Spleen (tissue), 7 donors: ENCODE measurements around the gene FES.

Experiments used
- CTCF ChIP-seq, 11 experiments: fragments of 200-600 bp in 7 of 11; fragments of 450-650 bp in 4 of 11; sonication (generic) in 4 of 11; IDR thresholded peaks in 8 of 11; conservative IDR thresholded peaks in 3 of 11; 1 replicate in 7 of 11; 2 replicates in 4 of 11; pipeline versions ENCODE4 v1.4.0 to v1.8.0; 2016 to 2021; ENCODE audit warnings: antibody characterized with exemption in 11 of 11, inconsistent platforms in 4 of 11, mild to moderate bottlenecking in 1 of 11
- POLR2A ChIP-seq, 3 donors: fragments of 450-650 bp; IDR thresholded peaks; one replicate each; pipeline ENCODE4 v1.5.1; 2017; ENCODE audit warnings: antibody characterized with exemption in 3 of 3, mild to moderate bottlenecking in 1 of 3
- POLR2AphosphoS5 ChIP-seq, 3 donors: sonication (generic); formaldehyde crosslinking; IDR thresholded peaks; one replicate each; pipeline ENCODE4 v1.5.1; 2017; ENCODE audit warnings: antibody characterized with exemption in 3 of 3
- donor health status: DM: no; HTN: no; CAD: no; lungs with moderate emphysema.
- donor health status: DM: no; HTN: no; CAD: no.
- donor health status: DM: no; HTN: no; CAD: no.

GRCh38 chr15:90878660-90879059 is 5.6 kb upstream of the FES start:
- no peak for TF ChIP-seq CTCF (IDR thresholded peaks at IDR 0.05 in 8 of 11, conservative IDR thresholded peaks at IDR 0.05 in 3 of 11)
- peak in 1 of 3 donors; percentile 27 for TF ChIP-seq POLR2AphosphoS5 (IDR thresholded peaks at IDR 0.05)
- TF ChIP-seq POLR2A (IDR thresholded peaks at IDR 0.05): no peak
